GM19324 (cell line): ENCODE results near the gene MYO1G.
"Not testable (repeated sequence)": the region's sequence is repeated elsewhere in the genome, so short reads cannot be mapped to it uniquely, and the experiment has no call there.

Source experiments
- ATAC-seq: cut with Tn5 transposase; IDR thresholded peaks from one replicate; pipeline ENCODE4 v1.9.1; 2021; ENCODE audit warnings: mild to moderate bottlenecking, moderate library complexity; ENCODE audit not compliant: unreplicated experiment, low FRiP score

Gene MYO1G

DNA sequence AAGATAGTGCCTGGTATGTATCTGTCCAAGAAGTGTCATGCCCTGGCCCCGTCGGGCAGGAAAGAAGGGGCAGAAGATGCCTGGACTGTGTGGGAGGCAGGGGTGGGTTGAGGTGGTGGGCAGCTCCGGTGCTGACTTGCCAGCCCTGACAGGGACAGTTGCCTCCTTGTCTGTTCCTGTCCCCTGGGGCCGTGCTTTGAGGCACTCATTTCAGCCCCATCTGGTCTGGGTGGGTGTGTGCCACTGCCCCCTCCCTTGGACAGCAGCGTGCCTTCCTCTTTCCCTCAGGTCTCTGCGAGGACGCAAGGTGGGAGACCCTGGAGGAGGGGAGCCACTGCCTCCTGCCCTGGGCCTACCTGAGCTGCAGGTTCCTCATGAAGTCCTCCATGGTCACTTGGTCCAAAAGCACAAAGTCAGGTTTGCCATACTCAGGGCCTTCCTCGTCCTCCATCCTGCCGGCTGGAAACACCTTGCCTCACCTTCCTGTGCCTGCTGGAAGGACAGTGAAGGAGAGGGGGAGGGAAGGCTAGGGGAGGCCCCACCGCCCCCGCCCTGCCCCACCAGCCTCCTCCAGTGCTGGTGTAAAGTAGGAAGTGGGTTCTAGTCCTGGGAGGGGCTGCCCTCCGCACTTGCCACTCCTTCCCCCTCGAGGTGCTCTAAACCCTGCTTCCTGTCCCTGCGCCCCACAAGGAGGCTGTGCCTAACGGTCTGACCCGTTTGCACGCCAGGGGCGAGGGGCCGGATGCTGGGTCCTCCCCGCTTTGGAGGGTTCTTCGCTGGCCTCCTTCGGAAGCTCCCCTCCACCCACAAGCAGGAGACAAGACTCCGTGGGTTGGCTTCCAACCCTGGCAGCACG, at the start of gene MYO1G:
Gene MYO1G (minus strand): TSS at position 505 of the 856 bp plus-strand sequence. CDS start 54 bp downstream, at position 451.
- peak; percentile 65 for ATAC-seq

DNA sequence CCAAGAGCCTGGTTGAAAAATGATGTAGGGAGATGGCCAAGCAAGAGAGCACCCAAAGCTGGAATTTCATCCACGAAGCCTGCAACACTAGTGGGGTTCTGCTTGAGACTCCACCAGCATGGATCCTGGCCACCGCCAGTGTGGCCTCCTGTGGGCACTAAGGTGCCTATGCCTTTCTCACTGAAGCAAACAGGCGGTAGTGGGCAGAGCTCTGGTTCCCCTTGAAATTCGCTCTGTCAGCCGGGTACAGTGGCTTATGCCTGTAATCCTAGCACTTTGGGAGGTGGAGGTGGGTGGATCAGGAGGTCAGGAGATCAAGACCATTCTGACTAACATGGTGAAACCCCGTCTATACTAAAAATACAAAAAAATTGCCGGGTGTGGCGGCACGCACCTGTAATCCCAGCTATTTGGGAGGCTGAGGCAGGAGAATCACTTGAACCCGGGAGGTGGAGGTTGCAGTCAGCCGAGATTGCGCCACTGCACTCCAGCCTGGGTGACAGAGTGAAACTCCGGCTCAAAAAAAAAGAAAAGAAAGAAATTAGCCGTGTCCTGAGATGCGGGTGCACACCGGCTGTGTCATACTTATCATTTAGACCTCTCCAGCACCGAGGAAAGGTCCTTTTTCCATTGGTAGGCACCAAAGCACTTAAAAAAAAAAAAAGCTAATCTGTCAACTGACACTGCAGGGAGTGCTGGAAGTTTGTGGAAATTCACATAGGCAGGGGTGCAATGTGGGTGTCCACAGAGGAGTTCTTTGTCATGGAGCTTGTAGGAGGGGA, 49.5 kb upstream of the MYO1G start:
- no peak for ATAC-seq

DNA sequence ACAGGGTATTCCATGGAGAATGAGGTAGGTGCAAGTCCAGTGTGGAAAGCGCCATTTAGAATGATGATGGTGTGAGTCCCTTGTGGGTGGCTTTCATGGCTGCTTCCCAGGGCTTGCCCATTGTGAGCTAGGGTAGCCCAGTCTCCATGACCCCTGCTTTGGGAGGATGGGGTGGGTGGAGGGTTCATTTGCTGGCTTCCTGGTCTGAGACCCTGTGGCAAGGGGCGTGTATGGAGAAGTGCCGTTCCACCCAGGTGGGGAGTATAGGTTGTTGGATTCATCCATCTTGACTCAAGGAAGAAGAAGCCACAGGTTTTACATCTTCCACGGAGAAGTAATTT, 48.9 kb upstream of the MYO1G start:
- ATAC-seq, result peak; percentile 23

DNA sequence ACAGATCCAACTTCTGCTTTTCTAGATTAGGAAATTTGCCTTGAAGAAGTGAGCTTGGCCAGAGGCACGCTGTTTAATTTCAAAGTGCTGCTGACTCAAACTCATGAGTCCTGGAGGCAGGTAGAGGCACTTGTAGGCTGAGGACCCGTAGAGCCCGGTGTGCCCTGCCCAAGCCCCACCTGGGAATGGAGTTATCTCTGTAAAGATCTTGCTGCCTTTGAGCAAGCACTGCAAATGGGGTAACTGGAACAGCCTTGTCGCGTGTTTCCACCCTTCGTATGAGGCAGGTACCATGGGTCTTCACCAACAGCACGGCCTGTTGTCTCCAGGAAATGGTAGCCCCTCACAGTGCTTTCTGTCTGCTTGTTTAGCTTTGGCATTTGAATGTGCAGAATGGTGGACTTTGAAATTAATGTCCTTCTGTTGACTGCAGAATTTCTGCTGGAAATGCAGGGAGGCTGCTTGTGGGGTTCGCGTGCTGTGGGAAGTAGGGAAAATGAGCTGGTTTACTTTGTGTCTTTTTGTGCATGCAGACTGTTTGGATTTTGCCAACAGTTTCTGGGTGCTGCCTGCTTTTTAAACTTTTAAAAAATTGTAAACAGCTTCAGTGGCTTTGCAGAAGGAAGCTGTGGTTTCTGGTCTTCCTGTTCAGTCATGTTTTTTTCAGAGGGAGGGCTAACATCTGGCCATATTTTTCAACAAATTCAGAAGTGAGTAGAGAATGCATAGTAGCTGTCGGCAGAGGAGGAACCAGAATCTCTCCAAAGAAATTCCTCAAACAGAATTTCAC, 48.4 kb upstream of the MYO1G start:
- ATAC-seq, result peak; percentile 44

DNA sequence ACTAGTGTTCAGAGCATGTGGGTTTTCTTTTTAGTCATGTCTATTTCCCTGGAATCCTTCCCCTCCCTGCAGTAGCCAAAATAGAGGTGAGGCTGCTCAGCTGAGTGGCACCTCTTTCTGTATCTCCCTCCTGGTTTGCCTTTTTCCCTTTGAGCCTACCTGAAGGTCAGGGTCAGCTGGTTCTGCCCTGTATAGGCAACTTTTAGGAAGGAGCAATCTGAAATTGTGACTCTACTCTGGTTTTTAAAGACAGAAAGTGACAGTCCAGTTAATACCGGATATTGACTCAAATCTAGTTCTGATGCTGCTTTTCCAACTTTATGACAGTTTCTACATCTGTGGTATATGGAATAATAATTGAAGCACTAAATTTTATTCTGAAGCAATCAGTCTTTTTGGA, 47.2 kb upstream of the MYO1G start:
- ATAC-seq, result no peak

DNA sequence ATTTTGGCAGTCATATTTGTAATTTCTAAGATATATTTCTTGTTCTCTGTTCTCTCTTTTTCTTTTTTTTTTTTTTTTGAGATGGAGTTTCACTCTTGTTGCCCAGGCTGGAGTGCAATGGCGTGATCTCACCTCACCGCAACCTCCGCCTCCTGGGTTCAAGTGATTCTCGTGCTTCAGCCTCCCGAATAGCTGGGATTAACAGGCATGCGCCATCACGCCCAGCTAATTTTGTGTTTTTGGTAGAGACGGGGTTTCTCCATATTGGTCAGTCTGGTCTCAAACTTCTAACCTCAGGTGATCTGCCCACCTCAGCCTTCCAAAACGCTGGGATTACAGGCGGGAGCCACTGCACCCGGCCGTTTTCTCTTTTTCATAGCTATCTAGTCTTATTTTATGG, 46.7 kb upstream of the MYO1G start:
- ATAC-seq, result not testable (repeated sequence)

DNA sequence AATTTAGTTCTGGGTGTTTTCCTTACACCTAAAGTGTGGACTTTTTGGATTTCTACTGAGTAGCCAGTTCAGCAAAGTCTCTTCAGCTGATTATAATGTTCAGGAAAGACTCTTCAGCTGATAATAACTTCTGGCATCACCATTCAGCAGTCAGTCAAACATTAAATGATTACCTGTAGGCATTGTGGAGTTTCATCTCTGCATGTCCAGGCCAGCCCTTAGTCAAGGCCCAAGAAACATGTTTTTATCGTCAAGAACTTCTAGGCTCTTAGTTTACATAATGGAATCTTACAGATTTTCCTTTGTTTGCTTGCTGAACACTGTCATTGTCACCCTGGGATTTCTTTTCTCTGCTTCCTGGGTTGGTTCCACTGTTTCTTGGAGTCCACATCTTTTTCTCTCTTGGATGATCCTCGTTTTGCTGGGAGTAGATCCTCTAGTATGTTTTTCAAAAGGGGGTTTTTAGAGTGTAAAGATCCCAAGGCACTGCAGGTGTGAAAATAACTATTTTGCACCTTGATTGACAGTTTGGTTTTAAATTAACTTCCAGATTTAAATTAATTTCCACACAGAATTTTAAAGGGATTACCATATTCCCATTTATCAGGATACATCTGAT, 45.4 kb upstream of the MYO1G start:
- no peak for ATAC-seq

DNA sequence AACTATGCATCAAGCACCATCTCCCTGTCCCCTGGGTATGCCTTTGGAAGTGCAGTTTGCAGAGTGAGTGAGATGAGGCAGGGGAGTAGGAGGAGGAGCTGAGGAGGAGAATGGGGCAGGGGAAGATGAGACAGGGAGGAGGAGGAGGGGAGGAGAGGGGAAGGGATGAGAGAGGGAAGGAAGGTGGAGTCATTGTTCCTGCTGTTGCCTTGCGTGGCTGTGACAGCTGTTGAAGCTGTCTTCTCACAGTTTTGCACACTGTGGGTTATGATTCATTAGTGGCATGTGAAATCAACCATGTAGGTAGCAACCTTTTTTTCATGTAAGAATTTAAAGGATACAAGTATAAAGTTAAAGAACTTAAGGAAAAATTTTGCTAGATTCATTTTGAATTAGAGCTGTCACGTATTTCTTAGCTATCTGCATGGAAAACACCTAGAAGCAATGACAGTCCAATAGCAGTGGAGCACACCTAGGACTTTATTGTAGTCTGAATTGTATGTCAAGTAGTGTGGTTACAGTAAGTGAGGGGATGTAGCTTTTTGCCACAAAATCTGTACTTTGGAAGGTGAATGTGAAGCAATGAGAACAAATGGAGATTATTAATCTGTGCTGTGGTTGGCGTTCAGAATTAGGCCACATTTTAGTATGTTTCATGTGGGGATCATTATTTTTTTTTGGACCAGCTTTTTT, 42.9 kb upstream of the MYO1G start:
- no peak for ATAC-seq

DNA sequence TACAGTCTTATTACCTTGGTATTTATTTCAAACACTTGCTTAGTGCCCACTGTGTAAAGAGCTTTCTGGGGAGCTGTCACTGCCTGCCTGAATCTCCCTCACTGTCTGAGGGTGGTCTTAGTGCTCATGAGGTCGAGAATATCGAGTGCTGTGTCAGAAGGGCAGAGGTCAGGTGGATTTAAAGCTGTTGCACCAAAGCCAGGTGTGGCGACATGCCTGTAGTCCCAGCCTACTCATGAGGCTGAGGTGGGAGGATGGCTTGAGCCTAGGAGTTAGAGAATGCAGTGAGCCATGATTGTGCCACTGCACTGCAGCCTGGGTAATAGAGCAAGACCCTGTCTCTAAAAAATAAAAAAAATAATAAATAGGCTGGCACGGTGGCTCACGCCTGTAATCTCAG, 42.1 kb upstream of the MYO1G start:
- no peak for ATAC-seq

DNA sequence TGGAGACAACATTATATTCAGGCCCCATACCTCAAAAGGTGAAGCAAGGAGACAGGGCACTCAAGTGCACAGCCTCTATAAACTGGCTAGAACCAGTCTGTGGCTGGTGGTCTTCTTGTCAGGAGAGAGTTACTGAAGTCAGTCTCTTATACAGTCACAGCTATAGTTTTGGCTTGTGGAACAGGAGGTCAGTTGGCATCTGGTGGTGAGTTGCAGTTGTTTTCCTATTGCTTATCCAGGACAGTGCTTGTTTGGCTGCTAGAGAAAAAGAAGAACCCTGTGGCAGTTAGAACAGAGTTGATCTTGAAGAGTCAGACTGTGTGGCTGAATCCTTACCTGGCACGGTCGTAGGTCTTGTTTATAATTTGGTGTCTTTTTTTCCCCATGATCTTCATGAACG, 38.4 kb upstream of the MYO1G start:
- ATAC-seq, result no peak

DNA sequence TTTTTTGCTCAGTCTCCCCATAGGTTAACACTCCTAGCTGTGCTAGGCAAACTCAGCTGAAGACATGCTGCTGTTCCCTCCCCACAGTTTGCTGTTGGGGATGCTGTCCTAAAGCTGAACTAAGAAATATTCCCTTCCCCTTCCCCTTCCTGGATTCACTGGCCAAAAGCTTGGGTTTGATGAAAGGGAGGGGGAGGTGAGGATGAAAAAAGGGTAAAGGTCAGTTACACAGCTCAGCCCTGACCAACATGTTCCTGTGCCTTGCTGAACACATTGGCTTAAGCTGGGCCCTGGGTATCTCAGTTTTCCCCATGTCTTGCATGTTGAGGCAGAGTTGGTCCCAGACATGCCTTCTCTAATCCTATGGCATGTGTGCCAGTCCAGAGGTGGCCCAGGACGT, 36.5 kb upstream of the MYO1G start:
- ATAC-seq, result no peak

DNA sequence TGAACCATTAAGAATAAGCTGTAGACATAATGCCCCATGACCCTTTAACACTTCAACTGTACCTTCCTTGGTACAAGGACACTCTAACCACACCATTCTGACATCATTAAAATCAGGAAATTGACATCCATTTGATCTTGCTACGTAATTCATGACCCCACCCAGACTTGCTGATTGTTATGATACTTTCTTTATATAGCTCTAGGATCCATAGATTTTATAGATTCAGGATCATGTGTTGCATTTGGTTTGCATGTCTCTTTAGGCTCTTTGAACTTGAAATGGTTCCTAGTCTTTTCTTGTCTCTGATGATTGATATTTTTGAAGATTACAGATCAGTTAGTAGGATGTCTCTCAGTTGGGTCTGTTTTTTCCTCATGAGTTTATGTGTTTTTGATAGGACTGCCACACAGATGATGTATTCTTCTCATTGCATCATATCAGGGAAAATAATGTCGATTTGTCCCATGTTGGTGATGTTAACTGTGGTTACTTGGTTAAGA, 34.7 kb upstream of the MYO1G start:
- ATAC-seq, result no peak

DNA sequence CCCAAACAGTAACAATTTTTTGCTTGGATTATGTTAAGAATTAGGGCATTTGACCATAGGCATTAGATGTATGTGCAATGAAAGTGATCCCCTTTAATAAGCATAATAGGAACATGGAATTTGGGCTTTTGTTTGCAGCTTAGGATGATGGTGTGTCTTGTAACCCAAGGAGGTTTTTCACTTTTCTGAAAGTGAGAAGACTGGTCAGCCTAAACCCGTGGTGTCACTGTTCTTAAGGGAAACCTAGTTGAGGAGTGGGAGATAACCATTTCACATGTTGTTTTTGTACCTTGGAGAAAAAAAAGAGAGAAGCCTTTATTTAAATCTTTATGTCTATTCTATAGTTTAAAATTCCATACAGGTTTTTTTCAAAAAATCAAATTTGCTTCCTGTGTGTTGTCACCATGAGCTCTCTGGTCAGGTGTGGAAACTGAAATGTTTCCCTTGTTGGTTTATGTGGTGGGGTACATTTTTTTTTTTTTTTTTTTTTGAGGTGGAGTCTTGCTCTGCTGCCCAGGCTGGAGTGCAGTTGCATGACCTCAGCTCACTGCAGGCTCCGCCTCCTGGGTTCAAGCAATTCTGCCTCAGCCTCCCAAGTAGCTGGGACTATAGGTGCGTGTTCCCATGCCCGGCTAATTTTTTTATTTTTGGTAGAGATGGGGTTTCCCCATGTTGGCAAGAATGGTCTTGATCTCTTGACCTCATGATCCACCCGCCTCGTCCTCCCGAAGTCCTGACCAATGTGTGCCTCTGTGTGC, 28.9 kb upstream of the MYO1G start:
- ATAC-seq, result peak; percentile 67

DNA sequence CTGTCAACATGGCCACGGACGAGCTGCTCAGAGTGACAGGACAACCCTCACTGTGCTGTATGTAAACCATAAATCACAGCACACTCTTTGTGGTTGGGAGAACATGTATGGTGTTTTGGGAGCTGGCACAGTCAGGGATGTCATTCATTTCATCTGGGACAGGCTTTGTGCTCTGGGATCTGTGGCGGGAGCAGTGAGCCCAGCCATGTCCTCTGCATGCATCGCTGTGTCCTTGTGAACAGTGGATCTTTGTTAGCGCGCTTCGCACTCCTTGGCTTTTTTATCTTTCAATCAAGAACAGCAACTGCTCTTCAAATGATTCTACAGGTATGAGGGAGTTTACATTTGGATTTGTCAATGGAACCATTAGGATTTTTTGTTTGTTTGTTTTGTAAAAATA, 28.3 kb upstream of the MYO1G start:
- no peak for ATAC-seq

DNA sequence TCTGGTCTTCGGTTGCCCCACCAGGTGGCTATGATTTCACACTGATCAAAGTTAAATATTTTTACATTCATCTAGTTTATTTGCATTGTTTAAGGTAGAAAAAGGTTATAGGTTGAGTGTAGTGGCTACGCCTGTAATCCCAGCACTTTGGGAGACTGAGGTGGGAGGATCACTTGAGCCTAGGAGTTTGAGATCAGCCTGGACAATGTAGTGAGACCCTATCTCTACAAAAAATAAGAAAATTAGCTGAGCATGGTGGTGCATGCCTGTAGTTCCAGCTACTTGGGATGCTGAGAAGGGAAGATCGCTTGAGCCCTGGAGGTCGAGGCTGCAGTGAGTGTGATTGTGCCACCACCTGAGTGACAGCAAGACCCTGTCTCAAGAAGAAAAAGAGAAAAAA, 25.0 kb upstream of the MYO1G start:
- no peak for ATAC-seq

DNA sequence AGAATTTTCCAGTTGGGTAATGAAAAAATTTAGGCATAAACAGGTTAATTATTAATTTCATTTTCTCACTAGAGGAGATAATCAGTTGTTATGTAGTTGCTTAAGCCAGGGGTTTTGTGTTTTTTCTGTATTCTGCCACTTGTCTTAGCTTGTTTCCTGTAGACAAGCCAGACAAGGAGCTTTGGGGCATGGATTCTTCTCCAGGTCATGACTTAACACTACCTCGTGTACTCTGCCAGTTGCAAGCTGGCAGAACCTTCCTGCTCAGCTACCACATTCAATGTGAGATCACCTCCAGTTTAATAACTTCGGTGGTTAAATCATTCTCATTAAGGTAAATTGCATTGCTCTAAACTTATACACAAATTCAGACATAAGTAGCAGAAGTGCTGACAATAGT, 23.0 kb upstream of the MYO1G start:
- no peak for ATAC-seq

DNA sequence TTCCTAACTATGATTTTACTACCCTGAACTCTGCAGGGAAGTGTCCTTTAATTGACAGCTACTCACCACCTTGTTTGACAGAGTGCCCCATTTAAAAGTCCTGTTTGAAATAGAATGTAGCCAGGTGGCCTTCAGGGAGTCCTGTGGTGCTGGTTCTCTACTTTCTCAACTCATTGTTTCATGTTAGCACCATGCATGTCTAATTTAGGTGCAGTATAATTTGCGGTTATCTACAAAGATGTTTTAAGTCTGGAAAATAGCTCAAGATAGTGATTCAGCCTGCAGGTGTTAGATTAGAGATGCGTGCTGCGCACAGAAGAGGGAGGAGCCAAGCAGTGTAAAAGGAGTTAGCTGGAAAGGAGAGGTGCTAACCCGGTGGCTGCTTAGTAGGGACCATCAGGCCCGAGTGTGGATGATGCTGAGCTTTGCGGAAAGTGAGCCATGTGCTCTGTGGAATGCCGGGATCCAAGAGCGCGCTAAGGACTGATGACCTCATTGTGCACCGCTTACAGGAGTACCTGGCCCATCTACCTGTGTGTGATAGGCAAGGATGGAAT, 22.4 kb upstream of the MYO1G start:
- ATAC-seq, result peak; percentile 21

DNA sequence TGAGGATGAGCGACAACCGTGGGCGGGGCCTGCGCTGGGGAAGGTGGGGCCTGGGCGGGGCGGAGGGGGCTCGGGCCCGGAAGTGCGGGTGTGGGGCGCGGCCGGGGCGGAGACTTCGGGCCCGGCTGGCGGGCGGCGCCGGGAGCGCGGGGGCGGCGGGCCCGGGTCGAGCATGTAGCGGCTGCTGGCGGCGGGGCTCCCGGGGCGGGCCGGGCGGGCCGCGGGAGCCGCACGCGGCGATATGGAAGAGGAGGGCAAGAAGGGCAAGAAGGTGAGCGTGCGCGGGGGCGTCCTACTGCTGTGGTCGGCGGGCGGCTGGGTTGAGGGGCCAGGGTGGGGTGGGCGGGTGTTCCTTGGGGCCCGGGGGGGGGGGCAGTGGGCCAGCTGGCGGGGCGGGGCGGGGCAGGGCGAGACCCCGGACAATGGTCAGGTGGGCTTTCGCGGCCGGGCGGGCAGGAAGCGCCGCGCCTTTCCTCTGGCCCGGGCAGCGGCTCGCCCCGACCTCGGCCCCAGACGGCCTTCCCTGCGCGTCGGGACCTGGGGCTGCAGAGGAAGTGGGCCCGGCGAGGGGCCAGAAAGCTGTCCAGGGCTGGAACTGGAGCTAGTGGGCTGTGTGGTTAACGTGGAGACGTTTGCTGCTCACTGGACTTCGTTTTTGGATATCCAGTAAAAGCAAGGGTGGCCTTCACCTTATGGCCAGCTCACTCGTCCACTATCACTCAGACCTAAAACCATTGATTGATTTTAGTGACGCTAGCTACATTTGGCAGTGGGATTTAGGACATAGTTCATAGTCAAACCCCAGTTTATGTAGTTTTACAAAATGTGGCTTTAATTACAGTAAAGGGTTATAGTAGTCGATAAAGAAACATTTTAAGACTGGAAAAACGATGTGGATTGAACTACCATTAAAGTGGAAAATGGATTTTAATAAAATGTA, 21.5 kb upstream of the MYO1G start, which contains the start of gene CCM2:
Gene CCM2 (plus strand): TSS at position 109 of the 940 bp plus-strand sequence. CDS start 133 bp downstream, at position 242.
- peak; percentile 2 for ATAC-seq
